ELF-1 (cell line): Measurements from ENCODE around the gene ADGRA1.
A peak's percentile ranks its signal among the peaks of the same experiment; 100 is the strongest.
"Not testable (repeated sequence)": the region's sequence is repeated elsewhere in the genome, so short reads cannot be mapped to it uniquely, and the experiment has no call there.

Experiments
- DNase-seq: peaks from one replicate; pipeline ENCODE4 v3.0.0-alpha.2; 2016; ENCODE audit warnings: low read depth, low spot score

Gene ADGRA1

GRCh38 chr10:133127291-133128125 is 39.8 kb downstream of the ADGRA1 start:
- DNase-seq = no peak

- DNase-seq = no peak
Observed at GRCh38 chr10:133128126-133129070, 40.7 kb downstream of the ADGRA1 start.

GRCh38 chr10:133129071-133129858 is 41.5 kb downstream of the ADGRA1 start:
- DNase-seq = no peak

DNA sequence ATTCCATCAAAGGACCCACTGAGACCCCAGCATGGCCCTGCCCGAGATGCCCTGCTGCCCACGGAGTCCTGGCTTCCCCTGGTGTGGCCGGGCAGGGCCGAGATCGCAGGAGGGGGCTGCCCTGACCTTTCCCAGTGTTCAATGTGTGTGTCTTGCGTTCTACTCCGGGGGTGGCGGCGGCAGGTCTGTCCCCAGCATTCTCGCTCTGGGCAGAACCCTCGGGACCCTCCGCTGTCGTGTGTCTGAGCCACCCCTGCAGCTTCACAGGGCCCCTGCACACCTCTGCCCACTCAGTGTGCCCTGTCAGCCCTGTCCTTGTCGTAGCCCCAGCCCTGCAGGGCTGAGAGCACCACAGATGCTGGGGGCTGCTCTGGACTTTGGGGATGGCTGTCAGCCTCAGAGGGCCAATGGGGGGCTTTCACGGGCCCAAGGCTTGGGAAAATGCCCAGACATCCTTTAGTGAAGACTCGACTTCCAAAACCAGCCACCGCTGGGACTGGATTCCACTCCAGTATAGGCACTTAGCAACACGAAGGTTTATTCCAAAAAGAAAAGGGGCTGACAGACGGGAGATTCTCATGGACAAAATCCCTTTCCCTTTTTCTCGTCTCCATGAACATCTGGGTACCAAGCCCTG is 42.3 kb downstream of the ADGRA1 start:
- no peak for DNase-seq

- no peak for DNase-seq
Observed at GRCh38 chr10:133130602-133131001, 42.9 kb downstream of the ADGRA1 start.

DNA sequence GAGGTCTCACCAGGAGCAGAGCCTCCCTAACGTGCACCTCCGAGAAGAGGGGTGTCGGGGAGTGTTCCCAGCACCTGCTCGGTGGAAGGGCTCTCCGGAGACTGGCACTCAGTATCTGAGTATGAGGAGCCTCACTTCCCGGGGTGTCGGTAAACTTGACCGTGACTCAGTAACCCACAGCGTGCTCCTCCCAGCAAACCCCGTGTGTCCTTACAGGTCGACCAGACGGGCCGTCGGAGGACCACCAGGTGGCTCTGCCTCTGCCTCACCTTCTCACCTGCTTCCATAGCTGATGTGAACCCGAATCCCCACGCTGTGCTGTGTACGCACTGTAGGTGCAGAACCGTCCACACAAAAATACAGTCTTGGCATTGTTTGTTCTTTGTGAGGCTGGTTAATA is 43.3 kb downstream of the ADGRA1 start:
- DNase-seq = no peak

DNA sequence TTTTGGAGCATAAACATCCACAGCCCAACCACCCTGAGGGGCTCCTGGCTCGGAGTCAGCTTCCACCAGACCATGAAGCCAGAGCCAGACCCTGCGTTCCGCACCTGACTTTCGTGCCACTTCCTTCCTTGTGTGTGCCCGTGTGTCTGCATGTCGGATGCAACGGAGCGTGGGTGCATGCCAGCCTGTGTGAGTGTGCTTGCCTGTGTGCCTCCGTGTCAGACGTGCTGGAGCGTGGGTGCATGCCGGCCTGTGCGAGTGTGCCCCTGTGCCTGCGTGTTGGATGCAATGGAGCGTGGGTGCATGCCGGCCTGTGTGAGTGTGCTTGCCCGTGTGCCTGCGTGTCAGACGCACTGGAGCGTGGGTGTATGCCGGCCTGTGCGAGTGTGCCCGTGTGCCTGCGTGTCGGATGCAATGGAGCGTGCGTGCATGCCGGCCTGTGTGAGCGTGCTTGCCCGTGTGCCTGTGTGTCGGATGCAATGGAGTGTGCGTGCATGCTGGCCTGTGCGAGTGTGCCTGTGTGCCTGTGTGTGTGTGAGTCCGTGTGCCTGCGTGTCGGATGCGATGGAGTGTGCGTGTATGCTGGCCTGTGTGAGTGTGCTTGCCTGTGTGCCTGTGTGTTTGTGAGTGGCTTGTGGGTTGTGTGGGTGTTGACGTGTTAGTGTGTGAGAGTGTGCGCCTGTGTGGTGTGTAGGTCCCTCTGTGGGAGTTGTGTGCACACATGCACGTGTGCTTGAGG is 44.2 kb downstream of the ADGRA1 start:
- no peak for DNase-seq

- no peak for DNase-seq
Observed at GRCh38 chr10:133132473-133133291, 45.0 kb downstream of the ADGRA1 start.

DNA sequence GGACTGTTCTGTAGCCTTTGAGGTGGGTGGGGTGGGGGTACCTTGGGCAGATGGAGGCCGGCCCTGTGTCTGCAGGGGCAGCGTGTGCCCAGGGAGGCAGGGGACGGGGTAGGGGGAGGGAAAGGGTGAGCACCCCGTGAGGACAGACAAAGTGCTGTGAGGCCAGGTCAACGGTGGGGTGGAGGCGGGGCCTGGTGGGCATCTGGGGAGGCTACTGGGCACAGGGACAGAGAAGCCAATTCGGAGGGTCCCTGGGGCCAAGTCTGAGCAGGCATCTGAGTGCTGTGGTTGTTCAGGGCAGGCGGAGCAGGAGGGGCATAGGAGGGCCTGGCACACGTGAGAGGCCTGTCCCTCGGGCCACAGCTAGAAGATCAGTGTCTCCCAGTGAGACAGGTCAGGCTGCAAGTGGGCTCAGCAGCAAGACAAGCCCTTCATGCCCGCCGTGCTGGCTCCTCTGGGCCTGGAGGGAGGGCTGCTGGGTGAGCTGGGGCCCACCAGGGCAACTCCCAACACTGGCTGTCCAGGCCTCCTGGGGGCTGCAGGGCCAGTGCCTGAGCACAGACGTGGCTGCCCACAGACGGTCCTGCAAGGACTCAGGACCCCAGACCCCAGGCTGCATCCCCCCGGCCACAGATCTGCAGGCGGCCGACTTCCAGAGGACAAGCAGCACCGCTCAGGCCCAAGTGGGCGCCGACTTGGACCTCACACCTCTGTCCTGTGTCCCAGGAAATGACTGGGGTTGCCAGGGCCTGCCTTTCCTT is 45.9 kb downstream of the ADGRA1 start:
- DNase-seq = no peak

DNA sequence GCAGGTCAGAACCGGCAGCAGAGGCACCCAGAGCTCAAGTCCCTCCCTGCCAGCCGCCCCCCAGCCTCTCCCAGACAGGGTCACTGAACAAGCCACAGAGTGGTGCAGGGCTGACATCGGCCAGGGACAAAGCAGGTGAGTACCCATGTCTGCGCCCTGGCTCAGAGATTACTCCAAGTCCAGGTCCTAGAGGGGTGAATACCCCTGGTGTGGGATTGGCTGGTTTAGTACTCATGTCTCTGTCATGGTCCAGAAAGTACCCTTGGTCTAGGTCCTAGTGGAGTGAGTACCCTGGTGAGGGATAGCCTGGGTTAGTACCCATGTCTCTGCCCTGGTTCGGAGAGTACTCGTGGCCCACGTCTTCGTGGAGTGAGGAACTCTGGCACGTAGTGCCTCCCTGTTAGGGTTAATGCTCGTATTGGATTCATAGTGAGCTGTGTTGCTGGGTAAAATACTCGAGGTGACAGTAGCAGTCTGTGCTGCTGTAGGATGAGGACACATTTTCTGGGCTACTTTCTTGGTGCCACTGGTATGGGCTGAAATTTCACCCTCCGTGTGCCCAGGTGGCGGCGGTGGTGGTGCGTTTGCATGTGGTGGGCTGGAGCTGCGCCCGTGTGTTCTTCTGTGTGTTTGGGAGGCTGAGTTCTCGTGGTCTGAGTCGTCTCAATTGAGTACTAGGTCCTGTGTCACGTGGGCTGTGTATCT is 46.8 kb downstream of the ADGRA1 start:
- no peak for DNase-seq

- DNase-seq = no peak
Observed at GRCh38 chr10:133135116-133135465, 47.4 kb downstream of the ADGRA1 start.

GRCh38 chr10:133137486-133138145 is 49.9 kb downstream of the ADGRA1 start:
- not testable (repeated sequence) for DNase-seq

DNA sequence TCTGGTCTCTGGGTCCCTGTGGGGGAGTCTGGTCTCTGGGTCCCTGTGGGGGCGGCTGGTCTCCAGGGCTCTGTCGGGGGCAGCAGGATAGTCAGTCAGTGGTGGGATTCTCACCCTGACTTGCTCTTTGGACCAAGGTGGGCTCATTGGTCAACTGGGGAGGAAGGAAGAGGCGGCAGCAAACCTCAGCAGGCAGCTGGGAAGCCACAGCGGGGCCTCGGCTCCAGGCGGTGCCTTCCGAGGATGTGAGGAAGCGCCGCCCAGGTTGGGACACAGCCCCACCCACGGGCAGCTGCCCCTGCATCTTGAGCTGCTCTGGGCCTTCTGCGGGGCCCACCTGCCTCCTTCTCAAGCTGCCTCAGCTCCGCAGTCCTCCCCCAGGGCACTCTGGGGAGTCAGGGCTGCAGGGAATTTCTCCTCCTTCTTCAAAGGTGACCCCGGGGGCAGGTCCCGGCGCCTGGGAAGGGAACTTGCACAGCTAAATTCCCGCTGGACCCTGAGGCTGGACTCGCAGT is 51.9 kb downstream of the ADGRA1 start:
- DNase-seq = peak; percentile 65

GRCh38 chr10:133140417-133141143 is 52.9 kb downstream of the ADGRA1 start:
- DNase-seq = no peak

DNA sequence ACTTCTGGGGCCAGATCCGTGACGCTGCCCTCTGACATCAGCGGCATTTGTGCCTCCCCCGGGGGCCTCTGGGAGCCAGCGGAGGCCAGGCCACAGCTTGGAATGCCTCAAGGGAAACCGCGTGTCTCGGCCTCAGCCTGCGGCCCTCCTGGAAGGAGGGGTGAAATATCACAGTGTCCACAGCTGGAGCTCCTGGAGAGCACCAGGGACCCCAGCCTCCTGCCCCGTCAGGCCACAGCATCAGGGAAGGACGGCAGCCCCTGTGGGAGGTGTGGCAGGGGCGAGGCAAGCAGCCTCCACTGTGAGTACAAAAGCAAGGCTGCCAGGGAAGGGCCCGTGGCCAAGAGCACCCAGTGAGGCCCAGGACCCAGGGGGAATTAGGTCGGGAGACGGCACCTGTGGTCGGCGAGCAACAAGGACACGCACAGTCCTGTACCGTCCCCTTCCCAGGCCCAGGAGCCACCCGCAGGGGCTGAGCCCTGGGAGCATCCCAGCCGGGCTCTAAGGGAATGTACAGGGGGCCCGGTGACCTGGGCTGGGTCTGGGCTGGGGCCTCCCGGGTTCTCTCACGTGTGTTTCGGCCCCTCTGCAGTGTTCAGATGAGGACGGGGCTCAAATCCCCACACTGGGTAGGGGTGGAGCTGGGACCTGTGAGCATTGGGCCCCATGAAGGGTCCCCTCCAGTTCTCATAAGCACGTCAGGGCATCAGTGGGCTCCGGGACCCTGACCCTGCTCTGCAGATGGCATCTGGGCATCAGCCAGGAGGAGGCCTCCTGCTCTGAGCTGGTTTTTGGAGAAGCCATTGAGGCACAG is 53.6 kb downstream of the ADGRA1 start:
- no peak for DNase-seq

GRCh38 chr10:133141958-133142340 is 54.2 kb downstream of the ADGRA1 start:
- no peak for DNase-seq
